HCT116 (cell line): ENCODE results near the gene TFG.

Source experiments
- ATF3 ChIP-seq: IDR thresholded peaks from 2 replicates; pipeline ENCODE4 v1.6.1; 2012
- ELF1 ChIP-seq: IDR thresholded peaks from 2 replicates; pipeline ENCODE4 v1.6.1; 2012; ENCODE audit warnings: low read depth, borderline replicate concordance
- EZH2 ChIP-seq: fragments of 200-600 bp; sonication (generic); IDR thresholded peaks from 2 replicates; pipeline ENCODE4 v1.6.1; 2017; ENCODE audit warnings: antibody characterized with exemption, mixed run types
- EZH2phosphoT487 ChIP-seq: fragments of 200-600 bp; IDR thresholded peaks from 2 replicates; pipeline ENCODE4 v1.6.1; 2018; ENCODE audit warnings: antibody characterized with exemption, borderline replicate concordance
- JUND ChIP-seq: IDR thresholded peaks from 2 replicates; pipeline ENCODE4 v1.6.1; 2012
- POLR2A ChIP-seq: IDR thresholded peaks from 2 replicates; pipeline ENCODE4 v1.7.0; 2011; ENCODE audit warnings: borderline replicate concordance; ENCODE audit not compliant: insufficient read depth, insufficient read length; ENCODE audit errors: extremely low read depth
- POLR2AphosphoS5 ChIP-seq: IDR thresholded peaks from 2 replicates; pipeline ENCODE4 v1.6.1; 2011; ENCODE audit warnings: mild to moderate bottlenecking, low read depth, low read length, moderate library complexity
- RAD21 ChIP-seq: IDR thresholded peaks from 2 replicates; pipeline ENCODE4 v1.6.1; 2012; ENCODE audit warnings: low read depth, mild to moderate bottlenecking
- SIN3A ChIP-seq: IDR thresholded peaks from 2 replicates; pipeline ENCODE4 v1.6.1; 2012; ENCODE audit warnings: low read depth
- ZNF274 ChIP-seq: fragments of 200-500 bp; sonication (Bioruptor generic); IDR thresholded peaks from 2 replicates; pipeline ENCODE4 v1.6.1; 2014; ENCODE audit warnings: mild to moderate bottlenecking, low read depth, low read length, inconsistent platforms
- TF ChIP-seq, protein P1 (sequence below): IDR thresholded peaks from 2 replicates; pipeline ENCODE4 v1.6.1; 2012
- TF ChIP-seq, protein P2 (sequence below): IDR thresholded peaks from 2 replicates; pipeline ENCODE4 v1.6.1; 2012; ENCODE audit warnings: low read depth
- TF ChIP-seq, protein P3 (sequence below), 3 experiments: fragments of 200-600 bp in 1 of 3; sonication (generic) in 1 of 3; IDR thresholded peaks in 2 of 3; conservative IDR thresholded peaks in 1 of 3; 2 replicates each; pipeline ENCODE4 v1.5.1; 2012 to 2017; ENCODE audit warnings: low read depth in 2 of 3, low read length in 2 of 3, antibody characterized with exemption in 1 of 3, borderline replicate concordance in 1 of 3, control low read depth in 1 of 3, mild to moderate bottlenecking in 1 of 3, mixed read lengths in 1 of 3, mixed run types in 1 of 3, moderate library complexity in 1 of 3; ENCODE audit not compliant: insufficient read depth in 1 of 3

GRCh38 chr3:100697723-100698285, 11.5 kb upstream of the TFG start:
- TF ChIP-seq, protein P1, sequence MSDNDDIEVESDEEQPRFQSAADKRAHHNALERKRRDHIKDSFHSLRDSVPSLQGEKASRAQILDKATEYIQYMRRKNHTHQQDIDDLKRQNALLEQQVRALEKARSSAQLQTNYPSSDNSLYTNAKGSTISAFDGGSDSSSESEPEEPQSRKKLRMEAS = no peak
- TF ChIP-seq ELF1 = no peak
- TF ChIP-seq, protein P2, sequence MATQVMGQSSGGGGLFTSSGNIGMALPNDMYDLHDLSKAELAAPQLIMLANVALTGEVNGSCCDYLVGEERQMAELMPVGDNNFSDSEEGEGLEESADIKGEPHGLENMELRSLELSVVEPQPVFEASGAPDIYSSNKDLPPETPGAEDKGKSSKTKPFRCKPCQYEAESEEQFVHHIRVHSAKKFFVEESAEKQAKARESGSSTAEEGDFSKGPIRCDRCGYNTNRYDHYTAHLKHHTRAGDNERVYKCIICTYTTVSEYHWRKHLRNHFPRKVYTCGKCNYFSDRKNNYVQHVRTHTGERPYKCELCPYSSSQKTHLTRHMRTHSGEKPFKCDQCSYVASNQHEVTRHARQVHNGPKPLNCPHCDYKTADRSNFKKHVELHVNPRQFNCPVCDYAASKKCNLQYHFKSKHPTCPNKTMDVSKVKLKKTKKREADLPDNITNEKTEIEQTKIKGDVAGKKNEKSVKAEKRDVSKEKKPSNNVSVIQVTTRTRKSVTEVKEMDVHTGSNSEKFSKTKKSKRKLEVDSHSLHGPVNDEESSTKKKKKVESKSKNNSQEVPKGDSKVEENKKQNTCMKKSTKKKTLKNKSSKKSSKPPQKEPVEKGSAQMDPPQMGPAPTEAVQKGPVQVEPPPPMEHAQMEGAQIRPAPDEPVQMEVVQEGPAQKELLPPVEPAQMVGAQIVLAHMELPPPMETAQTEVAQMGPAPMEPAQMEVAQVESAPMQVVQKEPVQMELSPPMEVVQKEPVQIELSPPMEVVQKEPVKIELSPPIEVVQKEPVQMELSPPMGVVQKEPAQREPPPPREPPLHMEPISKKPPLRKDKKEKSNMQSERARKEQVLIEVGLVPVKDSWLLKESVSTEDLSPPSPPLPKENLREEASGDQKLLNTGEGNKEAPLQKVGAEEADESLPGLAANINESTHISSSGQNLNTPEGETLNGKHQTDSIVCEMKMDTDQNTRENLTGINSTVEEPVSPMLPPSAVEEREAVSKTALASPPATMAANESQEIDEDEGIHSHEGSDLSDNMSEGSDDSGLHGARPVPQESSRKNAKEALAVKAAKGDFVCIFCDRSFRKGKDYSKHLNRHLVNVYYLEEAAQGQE = no peak
- TF ChIP-seq, protein P3, sequence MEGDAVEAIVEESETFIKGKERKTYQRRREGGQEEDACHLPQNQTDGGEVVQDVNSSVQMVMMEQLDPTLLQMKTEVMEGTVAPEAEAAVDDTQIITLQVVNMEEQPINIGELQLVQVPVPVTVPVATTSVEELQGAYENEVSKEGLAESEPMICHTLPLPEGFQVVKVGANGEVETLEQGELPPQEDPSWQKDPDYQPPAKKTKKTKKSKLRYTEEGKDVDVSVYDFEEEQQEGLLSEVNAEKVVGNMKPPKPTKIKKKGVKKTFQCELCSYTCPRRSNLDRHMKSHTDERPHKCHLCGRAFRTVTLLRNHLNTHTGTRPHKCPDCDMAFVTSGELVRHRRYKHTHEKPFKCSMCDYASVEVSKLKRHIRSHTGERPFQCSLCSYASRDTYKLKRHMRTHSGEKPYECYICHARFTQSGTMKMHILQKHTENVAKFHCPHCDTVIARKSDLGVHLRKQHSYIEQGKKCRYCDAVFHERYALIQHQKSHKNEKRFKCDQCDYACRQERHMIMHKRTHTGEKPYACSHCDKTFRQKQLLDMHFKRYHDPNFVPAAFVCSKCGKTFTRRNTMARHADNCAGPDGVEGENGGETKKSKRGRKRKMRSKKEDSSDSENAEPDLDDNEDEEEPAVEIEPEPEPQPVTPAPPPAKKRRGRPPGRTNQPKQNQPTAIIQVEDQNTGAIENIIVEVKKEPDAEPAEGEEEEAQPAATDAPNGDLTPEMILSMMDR (IDR thresholded peaks at IDR 0.05 in 2 of 3, conservative IDR thresholded peaks at IDR 0.05 in 1 of 3; ENCODE audit: borderline replicate concordance in 1 of 3, insufficient read depth in 1 of 3, low read depth in 2 of 3, low read length in 2 of 3) = no peak
- TF ChIP-seq POLR2A = no peak
- TF ChIP-seq ATF3 = no peak
- no peak for TF ChIP-seq EZH2phosphoT487
- TF ChIP-seq ZNF274 = no peak
- no peak for TF ChIP-seq EZH2
- TF ChIP-seq RAD21 = no peak
- no peak for TF ChIP-seq JUND
- no peak for TF ChIP-seq POLR2AphosphoS5
- no peak for TF ChIP-seq SIN3A
